HG02852 (cell line): ENCODE results near the gene EDC4.

Source experiments
- ATAC-seq: cut with Tn5 transposase; IDR thresholded peaks from one replicate; pipeline ENCODE4 v1.9.1; 2021; ENCODE audit warnings: mild to moderate bottlenecking, moderate library complexity; ENCODE audit not compliant: unreplicated experiment

EDC4 gene

GRCh38 chr16:67873435-67874370, 851 bp downstream of the EDC4 start:
- no peak for ATAC-seq

DNA sequence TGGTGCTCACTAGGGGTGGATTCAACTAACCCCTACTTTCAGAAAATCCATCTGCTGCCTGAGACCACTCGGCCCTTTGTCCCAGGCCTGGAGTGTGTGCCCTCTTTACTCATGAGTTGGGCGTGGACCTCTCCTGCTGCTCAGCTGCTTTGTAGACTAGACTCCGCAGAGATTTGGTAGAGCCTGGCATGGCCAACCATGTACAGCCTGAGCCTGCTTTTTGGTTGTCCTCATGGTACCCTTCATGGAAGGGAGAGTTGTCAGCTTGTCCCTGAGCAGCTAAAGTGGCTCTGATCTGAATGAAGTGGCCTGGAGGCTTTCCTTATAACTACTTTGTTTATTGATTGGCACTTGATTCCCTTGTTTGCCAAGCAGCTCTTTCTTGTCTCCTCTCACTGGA, 1.5 kb downstream of the EDC4 start:
- ATAC-seq, result no peak

GRCh38 chr16:67877064-67877463, 4.2 kb downstream of the EDC4 start:
- no peak for ATAC-seq

DNA sequence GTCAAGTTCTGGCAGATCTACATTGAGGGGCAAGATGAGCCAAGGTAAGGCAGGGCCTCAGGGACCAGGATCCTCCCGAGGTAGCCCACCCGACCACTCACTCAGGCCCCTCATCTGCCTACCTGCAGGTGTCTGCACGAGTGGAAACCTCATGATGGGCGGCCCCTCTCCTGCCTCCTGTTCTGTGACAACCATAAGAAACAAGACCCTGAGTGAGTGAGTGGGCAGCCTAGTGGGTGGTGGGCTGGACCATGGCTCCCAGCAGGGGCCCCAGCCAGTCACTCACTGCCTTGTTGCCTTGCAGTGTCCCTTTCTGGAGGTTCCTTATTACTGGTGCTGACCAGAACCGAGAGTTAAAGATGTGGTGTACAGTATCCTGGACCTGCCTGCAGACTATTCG, 5.4 kb downstream of the EDC4 start:
- ATAC-seq, result no peak

- ATAC-seq, result no peak
Observed at GRCh38 chr16:67878846-67879245, 6.0 kb downstream of the EDC4 start.

DNA sequence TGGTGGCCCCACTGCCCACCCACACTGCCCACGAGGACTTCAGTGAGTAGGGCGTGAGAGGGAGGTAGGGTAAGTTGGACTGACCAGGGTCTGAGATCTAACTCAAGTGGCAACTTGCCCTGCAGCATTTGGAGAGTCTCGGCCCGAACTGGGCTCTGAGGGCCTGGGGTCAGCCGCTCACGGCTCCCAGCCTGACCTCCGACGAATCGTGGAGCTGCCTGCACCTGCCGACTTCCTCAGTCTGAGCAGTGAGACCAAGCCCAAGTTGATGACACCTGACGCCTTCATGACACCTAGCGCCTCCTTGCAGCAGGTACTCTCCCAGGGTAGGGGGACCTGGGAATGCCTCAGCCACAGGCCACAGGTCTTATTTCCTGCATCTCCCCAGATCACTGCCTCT, 6.6 kb downstream of the EDC4 start:
- no peak for ATAC-seq

DNA sequence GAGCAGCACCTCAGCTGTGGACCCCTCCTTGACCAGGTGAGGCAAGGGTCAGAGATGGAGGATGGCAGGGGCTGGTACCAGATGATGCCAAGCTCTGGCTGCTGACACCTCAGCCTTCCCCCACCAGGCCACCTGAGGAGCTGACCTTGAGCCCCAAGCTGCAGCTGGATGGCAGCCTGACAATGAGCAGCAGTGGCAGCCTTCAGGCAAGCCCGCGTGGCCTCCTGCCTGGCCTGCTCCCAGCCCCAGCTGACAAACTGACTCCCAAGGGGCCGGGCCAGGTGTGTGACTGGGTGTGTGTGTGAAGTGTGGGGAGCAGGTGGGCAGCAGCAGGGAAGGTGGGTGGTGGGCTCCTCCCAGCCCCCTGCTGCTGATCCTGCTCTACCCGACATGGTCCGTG, 7.1 kb downstream of the EDC4 start:
- no peak for ATAC-seq

DNA sequence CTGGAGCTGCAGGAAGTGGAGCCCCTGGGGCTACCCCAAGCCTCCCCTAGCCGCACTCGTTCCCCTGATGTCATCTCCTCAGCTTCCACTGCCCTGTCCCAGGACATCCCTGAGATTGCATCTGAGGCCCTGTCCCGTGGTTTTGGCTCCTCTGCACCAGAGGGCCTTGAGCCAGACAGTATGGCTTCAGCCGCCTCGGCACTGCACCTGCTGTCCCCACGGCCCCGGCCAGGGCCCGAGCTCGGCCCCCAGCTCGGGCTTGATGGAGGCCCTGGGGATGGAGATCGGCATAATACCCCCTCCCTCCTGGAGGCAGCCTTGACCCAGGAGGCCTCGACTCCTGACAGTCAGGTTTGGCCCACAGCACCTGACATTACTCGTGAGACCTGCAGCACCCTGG, 7.7 kb downstream of the EDC4 start:
- no peak for ATAC-seq

DNA sequence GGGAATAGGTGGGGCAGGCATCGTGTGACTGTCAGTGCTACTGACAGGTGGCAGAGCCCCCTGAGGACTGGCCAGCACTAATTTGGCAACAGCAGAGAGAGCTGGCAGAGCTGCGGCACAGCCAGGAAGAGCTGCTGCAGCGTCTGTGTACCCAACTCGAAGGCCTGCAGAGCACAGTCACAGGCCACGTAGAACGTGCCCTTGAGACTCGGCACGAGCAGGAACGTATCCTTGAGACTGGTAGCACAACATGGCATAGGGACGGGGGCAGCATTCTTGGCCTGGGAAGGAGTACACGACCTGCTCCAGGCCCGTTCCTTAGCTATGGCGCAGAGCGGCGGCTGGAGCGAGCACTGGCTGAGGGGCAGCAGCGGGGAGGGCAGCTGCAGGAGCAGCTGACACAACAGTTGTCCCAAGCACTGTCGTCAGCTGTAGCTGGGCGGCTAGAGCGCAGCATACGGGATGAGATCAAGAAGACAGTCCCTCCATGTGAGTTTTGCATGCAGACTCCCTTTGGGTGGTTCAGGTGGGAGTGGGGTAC, 8.8 kb downstream of the EDC4 start:
- ATAC-seq, result no peak

GRCh38 chr16:67882374-67883145, 9.7 kb downstream of the EDC4 start:
- ATAC-seq, result no peak

DNA sequence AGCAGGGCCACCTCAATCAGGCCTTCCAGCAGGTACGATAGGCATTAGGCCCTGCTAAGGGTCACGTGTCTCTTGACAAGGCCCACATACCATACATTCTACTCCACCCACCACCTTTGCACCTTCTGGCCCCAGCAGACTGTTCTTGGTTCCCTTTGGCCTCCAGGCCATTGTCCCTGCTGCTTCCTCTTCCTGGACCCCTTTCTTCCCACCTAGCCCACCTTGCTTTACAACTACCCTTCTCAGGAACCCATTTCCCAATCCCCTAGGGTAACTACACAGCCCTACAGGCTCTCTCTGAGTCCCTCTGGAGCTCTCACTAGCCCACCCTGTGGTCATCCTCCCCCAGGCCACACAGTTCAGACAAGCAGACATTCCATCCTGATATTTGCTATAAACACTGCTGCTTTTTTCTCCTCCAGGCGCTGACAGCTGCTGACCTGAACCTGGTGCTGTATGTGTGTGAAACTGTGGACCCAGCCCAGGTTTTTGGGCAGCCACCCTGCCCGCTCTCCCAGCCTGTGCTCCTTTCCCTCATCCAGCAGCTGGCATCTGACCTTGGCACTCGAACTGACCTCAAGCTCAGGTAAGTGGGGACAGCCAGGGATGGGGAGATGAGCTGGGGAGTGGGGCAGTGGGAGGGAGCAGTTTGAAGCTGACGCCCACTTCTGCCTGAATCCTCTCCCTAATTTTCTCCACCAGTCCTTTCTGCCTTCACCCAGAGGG, 10.5 kb downstream of the EDC4 start:
- ATAC-seq, result no peak

DNA sequence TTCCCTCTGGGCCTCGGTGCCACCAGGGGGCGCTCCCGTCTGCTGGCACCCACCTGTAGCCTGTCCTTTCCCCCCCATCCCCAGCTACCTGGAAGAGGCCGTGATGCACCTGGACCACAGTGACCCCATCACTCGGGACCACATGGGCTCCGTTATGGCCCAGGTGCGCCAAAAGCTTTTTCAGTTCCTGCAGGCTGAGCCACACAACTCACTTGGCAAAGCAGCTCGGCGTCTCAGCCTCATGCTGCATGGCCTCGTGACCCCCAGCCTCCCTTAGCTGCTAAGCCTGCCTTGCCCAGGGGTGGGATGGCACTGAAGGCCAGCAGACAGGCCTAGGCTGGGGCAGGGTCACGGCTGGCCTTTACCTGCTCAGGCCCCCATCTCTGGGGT, 11.0 kb downstream of the EDC4 start:
- no peak for ATAC-seq

GRCh38 chr16:67884684-67885083, 11.8 kb downstream of the EDC4 start, which contains the start of gene NRN1L:
NRN1L (plus strand) TSS chr16:67884885; CDS start chr16:67884904, 19 bp downstream.
- ATAC-seq, result no peak

DNA sequence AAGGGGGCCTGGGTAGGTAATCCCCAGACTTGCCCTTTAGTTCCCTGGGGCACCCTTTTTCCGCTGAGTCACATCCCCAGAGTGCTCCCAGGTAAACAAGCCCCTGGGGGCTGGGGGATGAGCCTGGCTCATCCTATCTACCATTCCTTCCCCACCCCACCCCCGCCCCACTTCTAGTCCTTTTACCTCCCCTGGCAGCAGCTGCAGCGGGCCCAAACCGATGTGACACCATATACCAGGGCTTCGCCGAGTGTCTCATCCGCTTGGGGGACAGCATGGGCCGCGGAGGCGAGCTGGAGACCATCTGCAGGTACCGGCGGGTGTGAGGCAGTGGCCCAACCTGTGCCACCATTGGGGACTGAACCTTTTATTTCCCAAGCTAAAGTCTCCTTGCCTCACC, 12.7 kb downstream of the EDC4 start:
- ATAC-seq, result no peak

- no peak for ATAC-seq
Observed at GRCh38 chr16:67885976-67886375, 13.1 kb downstream of the EDC4 start.

GRCh38 chr16:67886387-67886786, 13.5 kb downstream of the EDC4 start:
- ATAC-seq, result no peak

GRCh38 chr16:67888331-67888730, 15.5 kb downstream of the EDC4 start:
- ATAC-seq, result no peak

- no peak for ATAC-seq
Observed at GRCh38 chr16:67892375-67892774, 19.5 kb downstream of the EDC4 start.

GRCh38 chr16:67892899-67893742, 20.3 kb downstream of the EDC4 start, which contains the start of gene PSKH1:
PSKH1 (plus strand) TSS chr16:67893254; CDS start chr16:67908750, 15,496 bp downstream.
- ATAC-seq, result peak; percentile 87
